ENCODE data around the gene LYPD1. TPM values are rescaled to one million over a fixed set of nuclear protein-coding genes. Genes with fewer than 3 reads are reported as not detected.

LYPD1 gene
- total RNA-seq, 2 donors from 2014 or later: 0.22 TPM; not detected in 1

- DNase-seq (ENCODE audit: low spot score): no peak
- no peaks in the 10 kb centered on the region for H3K36me3 ChIP-seq
- H3K4me3 ChIP-seq: no peak overlapping the region
- TF ChIP-seq CTCF (IDR thresholded peaks at IDR 0.05): no peak
- no peaks in the 10 kb centered on the region for H3K27me3 ChIP-seq
- H3K27ac ChIP-seq: no peak overlapping the region
- H3K4me1 ChIP-seq: no peaks in the 10 kb centered on the region
- H3K9me3 ChIP-seq: peaks cover 0 to 8% of the 10 kb centered on the region in 2 donors
These were observed 70.4 kb downstream of the LYPD1 start for GRCh38 chr2:132599556-132599955.

GRCh38 chr2:132598536-132598935 is 71.5 kb downstream of the LYPD1 start:
- Histone ChIP-seq H3K9me3 (peaks cover 0 to 8% of the 10 kb centered on the region in 2 donors), H3K27me3 (no peaks in the 10 kb centered on the region), H3K4me3 (no peak overlapping the region), H3K36me3 (no peaks in the 10 kb centered on the region), H3K27ac (no peak overlapping the region), H3K4me1 (no peaks in the 10 kb centered on the region)
- no peak for DNase-seq (ENCODE audit: low spot score)
- TF ChIP-seq CTCF (IDR thresholded peaks at IDR 0.05): no peak

- TF ChIP-seq CTCF (IDR thresholded peaks at IDR 0.05): no peak
- no peak for DNase-seq (ENCODE audit: low spot score)
- no peaks in the 10 kb centered on the region for H3K27me3 ChIP-seq
- H3K36me3 ChIP-seq: no peaks in the 10 kb centered on the region
- H3K9me3 ChIP-seq: peaks cover 0 to 8% of the 10 kb centered on the region in 2 donors
- H3K4me1 ChIP-seq: no peaks in the 10 kb centered on the region
- no peak overlapping the region for H3K4me3 ChIP-seq
- no peak overlapping the region for H3K27ac ChIP-seq
These were observed 72.2 kb downstream of the LYPD1 start for GRCh38 chr2:132597831-132598230.

- Histone ChIP-seq H3K27me3 (no peaks in the 10 kb centered on the region), H3K4me3 (no peak overlapping the region), H3K9me3 (peaks cover 0 to 8% of the 10 kb centered on the region in 2 donors), H3K27ac (no peak overlapping the region), H3K36me3 (no peaks in the 10 kb centered on the region), H3K4me1 (no peaks in the 10 kb centered on the region)
- no peak for TF ChIP-seq CTCF (IDR thresholded peaks at IDR 0.05)
- no peak for DNase-seq (ENCODE audit: low spot score)
These were observed 72.8 kb downstream of the LYPD1 start for GRCh38 chr2:132597166-132597565.

GRCh38 chr2:132595693-132596092 is 74.3 kb downstream of the LYPD1 start:
- Histone ChIP-seq H3K27ac (no peak overlapping the region), H3K9me3 (peaks cover 0 to 8% of the 10 kb centered on the region in 2 donors), H3K4me3 (no peak overlapping the region), H3K27me3 (no peaks in the 10 kb centered on the region), H3K4me1 (no peaks in the 10 kb centered on the region), H3K36me3 (no peaks in the 10 kb centered on the region)
- TF ChIP-seq CTCF (IDR thresholded peaks at IDR 0.05): no peak
- DNase-seq (ENCODE audit: low spot score): no peak

- no peak for TF ChIP-seq CTCF (IDR thresholded peaks at IDR 0.05)
- Histone ChIP-seq H3K27ac (no peak overlapping the region), H3K36me3 (no peaks in the 10 kb centered on the region), H3K4me1 (no peaks in the 10 kb centered on the region), H3K9me3 (peaks cover 0 to 8% of the 10 kb centered on the region in 2 donors), H3K4me3 (no peak overlapping the region), H3K27me3 (no peaks in the 10 kb centered on the region)
- DNase-seq (ENCODE audit: low spot score): no peak
These were observed 74.8 kb downstream of the LYPD1 start for GRCh38 chr2:132595186-132595585.

All from right atrium auricular region (tissue), 2 donors.